Skin of body (tissue), 2 donors: Measurements from ENCODE around the gene ZC3H12C. TPM values are rescaled to one million over a fixed set of nuclear protein-coding genes. Genes with fewer than 3 reads are reported as not detected.
"Not testable (repeated sequence)": the region's sequence is repeated elsewhere in the genome, so short reads cannot be mapped to it uniquely, and the experiment has no call there.

Experiments
- DNase-seq: peaks from one replicate; lab custom pipeline; 2025; lab: John Stamatoyannopoulos, UW
- total RNA-seq: library from RNA; depleted of rRNA; stranded (reverse); fragments of >200 nt; gene quantifications from one replicate; pipeline ENCODE4 v1.2.3, GENCODE V29; 2014

Gene ZC3H12C
- total RNA-seq, 1 donor from 2014 or later, result 10.5 TPM

DNA sequence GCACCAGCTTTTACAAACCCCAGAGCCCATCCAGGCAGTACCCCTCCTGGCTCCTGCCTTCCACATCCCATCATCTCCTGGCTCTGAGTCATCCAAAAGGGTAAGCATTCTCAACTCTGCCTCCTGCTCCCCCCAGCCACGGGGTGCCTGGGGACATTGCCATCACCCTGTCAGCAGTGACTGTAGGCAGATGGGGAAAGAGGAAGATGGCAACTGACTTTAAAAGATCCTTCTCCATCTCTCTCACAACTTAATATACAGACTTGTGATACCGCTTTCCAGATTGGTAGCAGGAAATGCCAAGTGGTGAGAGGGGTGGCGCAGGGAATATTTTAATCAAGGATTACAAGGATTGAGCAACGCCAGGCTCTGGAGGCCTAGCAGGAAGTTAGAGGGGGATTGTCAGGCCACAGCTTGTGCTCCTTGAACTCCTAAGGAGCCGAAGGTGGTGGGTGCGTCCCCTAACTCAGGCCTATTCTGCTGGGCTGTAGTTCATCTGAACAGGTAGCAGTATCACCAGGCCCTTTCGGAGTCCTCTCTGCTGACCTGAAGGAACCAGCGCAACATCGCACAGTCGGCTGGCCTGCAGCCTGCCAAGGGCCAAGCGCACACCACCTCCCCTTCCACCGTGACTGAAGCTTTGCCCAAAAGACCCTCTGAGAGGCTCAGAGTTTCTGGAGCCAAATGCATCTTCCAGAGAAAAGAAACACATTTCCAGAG is 83.3 kb downstream of the ZC3H12C start:
- no peak for DNase-seq

DNA sequence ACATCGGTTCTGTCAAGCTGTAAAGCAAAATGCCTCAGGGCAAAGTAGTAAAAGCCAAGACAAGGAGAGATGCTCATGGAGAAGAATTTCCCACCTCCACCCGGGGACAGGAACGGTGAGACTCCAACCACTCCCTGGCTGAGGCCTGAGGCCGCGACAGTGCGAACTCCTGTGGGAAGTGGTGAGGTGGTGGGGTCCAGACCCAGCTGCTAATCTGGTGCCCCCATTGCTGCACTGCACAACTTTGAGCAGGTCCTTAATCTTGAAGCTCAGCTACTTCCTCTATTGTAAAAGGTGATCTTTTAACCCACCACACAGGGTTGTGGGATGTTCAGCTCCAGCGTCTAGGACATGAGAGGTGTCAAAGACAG is 83.9 kb downstream of the ZC3H12C start:
- no peak for DNase-seq

GRCh38 chr11:110179064-110179463 is 85.9 kb downstream of the ZC3H12C start:
- DNase-seq, result no peak

- DNase-seq, result no peak
Measured at GRCh38 chr11:110182886-110183285, 89.7 kb downstream of the ZC3H12C start.

DNA sequence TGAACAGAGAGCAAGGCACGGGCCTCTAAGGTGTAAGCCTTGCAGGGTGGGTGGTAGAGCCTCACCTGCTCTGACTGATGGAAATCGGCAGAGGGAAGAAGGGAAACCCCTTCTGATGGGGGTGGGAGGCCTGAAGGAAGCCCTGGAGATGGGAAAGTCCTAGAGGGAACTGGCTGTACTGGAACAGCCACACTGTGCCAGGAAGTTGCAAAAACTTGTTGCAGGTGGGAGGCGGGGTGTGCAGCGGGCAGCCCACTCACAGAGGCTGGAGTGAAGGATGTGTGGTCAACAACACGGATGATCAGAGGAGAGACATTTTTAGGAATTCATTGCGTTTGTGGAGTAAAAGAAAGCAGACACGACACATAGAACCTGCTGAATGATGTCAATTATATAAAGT is 91.3 kb downstream of the ZC3H12C start:
- DNase-seq, result no peak

DNA sequence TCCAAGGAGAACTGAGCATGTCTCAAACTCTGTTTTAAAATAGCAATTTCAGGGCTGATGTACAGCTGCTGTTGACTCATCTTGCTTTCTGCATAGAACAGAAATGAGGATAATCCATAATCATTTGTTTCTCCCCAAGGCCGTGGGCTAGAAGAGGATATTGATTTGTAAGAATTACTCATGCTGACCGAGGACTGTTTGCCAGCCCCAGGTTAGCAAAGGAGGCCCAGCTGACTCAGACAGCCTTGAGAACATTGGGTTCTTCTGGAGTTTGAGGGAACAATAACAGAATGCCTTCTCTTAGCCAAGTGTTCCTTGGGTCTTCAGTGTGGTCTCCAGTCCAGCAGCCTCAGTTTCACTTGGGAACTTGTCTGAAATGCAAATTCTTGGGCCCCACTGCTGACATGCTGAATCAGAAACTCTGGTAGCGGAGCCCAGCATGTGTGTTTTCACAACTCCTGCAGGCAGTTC is 92.0 kb downstream of the ZC3H12C start:
- no peak for DNase-seq

DNA sequence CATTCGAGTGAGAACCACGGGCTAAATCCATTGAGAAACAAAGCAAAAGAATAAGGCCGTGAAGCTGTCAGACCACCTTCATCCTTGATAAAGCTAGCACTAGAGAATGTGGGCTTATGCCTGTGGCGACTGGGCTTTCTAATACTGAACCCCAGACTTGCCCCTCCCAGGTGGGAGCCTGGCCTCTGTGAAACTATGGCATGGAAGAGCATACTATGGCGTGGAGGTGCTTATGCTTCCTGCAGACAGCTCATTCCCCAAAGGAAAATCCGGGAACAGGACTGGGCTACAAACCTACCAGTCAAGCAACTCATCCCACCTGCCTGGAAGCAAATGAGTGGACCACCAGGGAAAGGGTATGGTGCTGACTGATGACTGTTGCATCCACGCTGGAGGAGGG is 92.4 kb downstream of the ZC3H12C start:
- DNase-seq, result no peak

DNA sequence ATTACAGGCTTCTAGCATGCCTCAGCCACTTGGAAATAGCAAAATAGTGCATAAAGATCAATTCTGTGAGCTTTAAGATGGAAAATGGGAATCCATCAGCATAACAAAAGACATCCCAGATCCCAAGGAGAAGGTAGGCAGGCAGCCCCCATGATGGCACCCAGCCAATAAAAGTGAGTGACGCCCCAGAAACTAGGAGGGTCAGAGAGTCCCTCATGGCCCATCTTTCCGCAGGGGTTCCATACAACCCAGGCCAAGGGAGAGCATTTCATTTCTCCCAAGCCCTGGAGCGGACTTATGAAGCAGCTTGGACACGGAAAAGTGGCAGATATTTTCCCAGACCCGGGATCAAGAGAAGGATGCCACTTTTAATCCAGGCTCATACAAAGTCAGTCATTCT is 93.3 kb downstream of the ZC3H12C start:
- no peak for DNase-seq

- no peak for DNase-seq
Measured at GRCh38 chr11:110186867-110187266, 93.7 kb downstream of the ZC3H12C start.

- no peak for DNase-seq
Measured at GRCh38 chr11:110187731-110188130, 94.5 kb downstream of the ZC3H12C start.

DNA sequence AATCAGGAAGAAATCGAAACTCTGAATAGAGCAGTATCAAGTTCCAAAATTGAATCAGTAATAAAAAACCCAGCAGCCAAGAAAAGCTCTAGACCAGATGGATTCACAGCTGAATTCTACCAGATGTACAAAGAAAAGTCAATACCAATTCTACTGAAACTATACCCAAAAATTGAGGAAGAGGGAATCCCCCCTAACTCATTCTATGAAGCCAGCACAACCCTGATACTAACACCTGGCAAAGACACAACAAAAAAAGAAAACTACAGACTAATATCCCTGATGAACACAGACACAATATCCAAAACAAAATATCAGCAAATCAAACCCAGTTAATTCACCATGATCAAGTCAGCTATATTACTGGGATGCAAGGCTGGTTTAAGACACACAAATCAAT is 97.7 kb downstream of the ZC3H12C start:
- DNase-seq, result no peak

- not testable (repeated sequence) for DNase-seq
Measured at GRCh38 chr11:110192604-110193282, 99.6 kb downstream of the ZC3H12C start.

DNA sequence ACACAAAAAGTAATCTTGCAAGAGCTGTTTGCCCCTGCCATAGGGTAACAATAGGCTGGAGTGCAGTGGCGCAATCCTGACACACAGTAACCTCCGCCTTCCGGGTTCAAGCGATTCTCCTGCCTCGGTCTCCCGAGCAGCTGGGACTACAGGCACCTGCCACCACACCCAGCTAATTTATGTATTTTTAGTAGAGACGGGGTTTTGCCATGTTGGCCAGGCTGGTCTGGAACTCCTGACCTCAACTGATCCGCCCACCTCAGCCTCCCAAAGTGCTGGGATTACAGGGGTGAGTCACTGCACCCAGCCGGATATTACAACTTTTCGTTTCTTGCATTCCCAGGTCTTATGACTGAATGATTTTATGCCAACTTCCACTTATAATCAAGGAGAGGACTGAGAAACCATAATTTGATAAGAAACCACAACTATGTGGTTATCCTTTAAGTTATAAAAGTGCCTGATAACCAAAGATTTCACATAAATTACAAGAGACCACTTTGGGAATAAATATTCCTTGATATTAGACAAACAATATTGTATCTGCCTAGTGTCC is 101.1 kb downstream of the ZC3H12C start:
- not testable (repeated sequence) for DNase-seq

- DNase-seq, result no peak
Measured at GRCh38 chr11:110196241-110196754, 103.1 kb downstream of the ZC3H12C start.

DNA sequence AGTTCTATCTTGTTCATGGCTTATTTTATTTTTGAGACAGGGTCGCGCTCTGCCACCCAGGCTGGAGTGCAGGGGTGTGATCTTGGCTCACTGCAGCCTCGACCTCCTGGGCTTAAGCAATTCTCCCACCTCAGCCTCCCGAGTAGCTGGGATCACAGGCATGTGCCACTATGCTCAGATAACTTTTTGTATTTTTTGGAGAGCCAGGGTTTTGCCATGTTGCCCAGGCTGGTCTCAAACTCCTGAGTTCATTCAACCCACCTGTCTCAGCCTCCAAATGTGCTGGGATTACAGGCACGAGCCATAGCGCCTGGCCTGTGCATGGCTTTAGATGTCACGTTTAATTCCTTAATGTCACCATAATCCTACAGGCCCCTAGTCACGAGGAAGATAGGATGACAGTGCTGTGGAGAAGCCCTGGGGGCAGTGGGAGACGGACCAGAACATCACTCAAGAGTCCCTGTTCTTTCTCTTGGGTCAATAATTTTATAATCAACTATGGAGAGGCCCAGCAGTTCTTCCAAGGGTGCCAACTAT is 103.8 kb downstream of the ZC3H12C start:
- no peak for DNase-seq

- no peak for DNase-seq
Measured at GRCh38 chr11:110198031-110198729, 105.0 kb downstream of the ZC3H12C start.

- no peak for DNase-seq
Measured at GRCh38 chr11:110199184-110199981, 106.2 kb downstream of the ZC3H12C start.

GRCh38 chr11:110200241-110200640 is 107.0 kb downstream of the ZC3H12C start:
- no peak for DNase-seq

DNA sequence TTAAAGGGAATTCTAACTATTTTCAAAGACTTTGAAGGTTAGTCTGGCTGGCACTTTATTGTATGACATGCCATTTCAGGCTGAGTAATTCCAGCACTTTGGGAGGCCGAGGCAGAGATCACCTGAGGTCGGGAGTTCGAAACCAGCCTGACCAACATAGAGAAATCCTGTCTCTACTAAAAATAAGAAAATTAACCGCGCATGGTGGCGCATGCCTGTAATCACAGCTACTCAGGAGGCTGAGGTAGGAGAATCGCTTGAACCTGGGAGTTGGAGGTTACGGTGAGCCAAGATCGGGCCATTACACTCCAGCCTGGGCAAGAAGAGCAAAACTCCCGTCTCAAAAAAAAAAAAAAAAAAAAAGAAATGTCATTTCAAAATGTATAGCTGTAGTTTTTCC is 107.6 kb downstream of the ZC3H12C start:
- no peak for DNase-seq

DNA sequence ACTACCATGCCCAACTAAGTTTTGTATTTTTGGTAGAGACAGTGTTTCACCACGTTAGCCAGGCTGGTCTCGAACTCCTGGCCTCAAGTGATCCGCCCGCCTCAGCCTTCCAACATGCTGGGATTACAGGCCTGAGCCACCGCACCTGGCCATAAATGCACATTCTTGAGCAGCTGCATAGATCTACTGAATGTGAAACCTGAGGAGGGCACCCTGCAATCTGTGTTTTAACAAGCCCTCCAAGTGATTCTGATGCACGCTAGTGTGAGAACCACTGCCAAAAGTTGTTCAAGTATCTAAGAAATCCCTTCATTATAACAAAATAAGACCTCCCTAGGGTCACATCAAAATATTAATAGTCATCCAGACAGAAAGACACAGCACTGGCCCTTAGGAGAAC is 113.9 kb downstream of the ZC3H12C start:
- no peak for DNase-seq
